Tibial nerve (tissue), 3 donors: ENCODE data around the gene BOD1L1.

Experiments
- POLR2A ChIP-seq, 2 donors: fragments of 450-650 bp; IDR thresholded peaks; one replicate each; pipeline ENCODE4 v1.6.1; 2017; ENCODE audit warnings: antibody characterized with exemption in 2 of 2, mild to moderate bottlenecking in 2 of 2, moderate library complexity in 2 of 2
- TF ChIP-seq, protein P1 (sequence below), 5 experiments: fragments of 200-600 bp in 3 of 5; fragments of 450-650 bp in 2 of 5; sonication (generic) in 3 of 5; IDR thresholded peaks; one replicate each; pipeline ENCODE4 v1.5.1; 2016 to 2019; ENCODE audit warnings: antibody characterized with exemption in 5 of 5, mild to moderate bottlenecking in 3 of 5, moderate library complexity in 2 of 5

- TF ChIP-seq, protein P1, sequence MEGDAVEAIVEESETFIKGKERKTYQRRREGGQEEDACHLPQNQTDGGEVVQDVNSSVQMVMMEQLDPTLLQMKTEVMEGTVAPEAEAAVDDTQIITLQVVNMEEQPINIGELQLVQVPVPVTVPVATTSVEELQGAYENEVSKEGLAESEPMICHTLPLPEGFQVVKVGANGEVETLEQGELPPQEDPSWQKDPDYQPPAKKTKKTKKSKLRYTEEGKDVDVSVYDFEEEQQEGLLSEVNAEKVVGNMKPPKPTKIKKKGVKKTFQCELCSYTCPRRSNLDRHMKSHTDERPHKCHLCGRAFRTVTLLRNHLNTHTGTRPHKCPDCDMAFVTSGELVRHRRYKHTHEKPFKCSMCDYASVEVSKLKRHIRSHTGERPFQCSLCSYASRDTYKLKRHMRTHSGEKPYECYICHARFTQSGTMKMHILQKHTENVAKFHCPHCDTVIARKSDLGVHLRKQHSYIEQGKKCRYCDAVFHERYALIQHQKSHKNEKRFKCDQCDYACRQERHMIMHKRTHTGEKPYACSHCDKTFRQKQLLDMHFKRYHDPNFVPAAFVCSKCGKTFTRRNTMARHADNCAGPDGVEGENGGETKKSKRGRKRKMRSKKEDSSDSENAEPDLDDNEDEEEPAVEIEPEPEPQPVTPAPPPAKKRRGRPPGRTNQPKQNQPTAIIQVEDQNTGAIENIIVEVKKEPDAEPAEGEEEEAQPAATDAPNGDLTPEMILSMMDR (IDR thresholded peaks at IDR 0.05) = no peak
- no peak for TF ChIP-seq POLR2A (IDR thresholded peaks at IDR 0.05)
These were observed 105.0 kb downstream of the BOD1L1 start for GRCh38 chr4:13522282-13523104.
